B cell (primary cell): ENCODE data around the gene GPER1.

Experiments used
- CTCF ChIP-seq: fragments of 200-600 bp; IDR thresholded peaks from one replicate; pipeline ENCODE4 v1.8.0; 2022; ENCODE audit warnings: antibody characterized with exemption, mild to moderate bottlenecking
- EZH2 ChIP-seq: IDR thresholded peaks from 2 replicates; pipeline ENCODE4 v1.6.1; 2012; ENCODE audit warnings: borderline replicate concordance, low read depth, mild to moderate bottlenecking, moderate library complexity, low read length; ENCODE audit not compliant: insufficient read depth, poor library complexity, severe bottlenecking

- no peak for TF ChIP-seq CTCF
- TF ChIP-seq EZH2: no peak
These were observed 33.0 kb upstream of the GPER1 start for GRCh38 chr7:1054861-1055450.
